KOPT-K1 (cell line): ENCODE data around the gene CYGB.

Experiments
- H3K27ac ChIP-seq: fragments of 200-600 bp; sonication (generic); 2 replicates; pipeline ENCODE4 v1.5.1; 2016; ENCODE audit warnings: antibody characterized with exemption, mild to moderate bottlenecking, low read depth, low read length; ENCODE audit not compliant: poor library complexity, severe bottlenecking
- H3K36me3 ChIP-seq: fragments of 200-600 bp; sonication (generic); 2 replicates; pipeline ENCODE4 v1.5.1; 2017; ENCODE audit warnings: antibody characterized with exemption, mild to moderate bottlenecking, low read length, moderate library complexity; ENCODE audit not compliant: insufficient read depth
- H3K9me3 ChIP-seq: fragments of 200-600 bp; sonication (generic); 2 replicates; pipeline ENCODE4 v1.5.1; 2017; ENCODE audit warnings: antibody characterized with exemption, low read length, mild to moderate bottlenecking; ENCODE audit not compliant: insufficient read depth, poor library complexity, severe bottlenecking

CYGB gene

DNA sequence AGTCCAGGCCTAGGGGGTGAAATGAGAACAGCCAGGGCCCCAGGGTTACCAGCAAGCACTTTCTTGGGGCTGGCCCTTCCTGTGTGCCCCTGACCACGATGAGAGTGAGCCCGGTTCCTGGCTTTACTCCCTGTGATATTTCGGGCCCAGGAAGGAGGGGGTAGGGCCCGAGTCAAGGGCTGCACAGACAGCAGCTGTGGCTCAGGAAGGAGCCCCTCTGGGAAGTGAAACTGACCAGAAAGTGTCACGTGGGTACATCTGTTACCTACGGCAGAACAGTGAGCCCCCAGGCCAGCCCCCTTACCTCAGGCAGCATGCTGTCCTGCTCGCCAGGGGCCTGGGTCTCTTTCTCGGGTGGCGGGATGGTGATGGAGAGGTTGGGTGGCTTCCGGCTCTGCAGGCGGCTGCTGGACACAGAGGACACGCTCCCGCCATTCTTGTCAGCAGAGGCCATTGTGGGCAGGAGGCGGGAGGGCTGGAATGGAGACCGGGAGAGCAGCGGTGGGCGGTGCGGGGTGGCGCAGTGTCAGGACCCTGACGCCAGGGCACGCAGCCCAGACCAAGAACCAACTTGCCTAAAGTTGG lies 56.3 kb downstream of the CYGB start:
- H3K27ac ChIP-seq, result peak overlapping the region; percentile 58
- H3K9me3 ChIP-seq, result no peaks in the 10 kb centered on the region
- H3K36me3 ChIP-seq, result no peaks in the 10 kb centered on the region

DNA sequence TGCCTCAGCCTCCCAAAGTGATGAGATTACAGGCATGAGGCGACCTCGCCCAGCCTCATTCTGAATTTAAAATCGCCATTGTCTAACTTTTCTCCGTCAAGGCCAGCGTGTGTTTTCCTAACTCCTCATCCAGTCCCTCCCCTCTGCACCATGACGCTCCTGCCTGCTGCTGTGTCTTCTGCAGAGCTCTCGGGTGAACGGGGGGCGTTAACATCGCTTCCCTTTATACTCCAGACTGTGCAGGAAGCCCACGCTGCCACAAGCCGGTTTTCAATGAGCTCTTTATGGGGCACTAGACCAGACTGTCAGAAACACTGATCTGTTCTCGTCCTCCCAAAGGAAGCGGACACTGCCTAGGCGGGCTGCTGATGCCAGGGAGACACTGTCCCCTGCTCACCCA lies 56.9 kb downstream of the CYGB start:
- Histone ChIP-seq H3K9me3 (no peaks in the 10 kb centered on the region), H3K27ac (peak overlapping the region; percentile 58), H3K36me3 (no peaks in the 10 kb centered on the region)

DNA sequence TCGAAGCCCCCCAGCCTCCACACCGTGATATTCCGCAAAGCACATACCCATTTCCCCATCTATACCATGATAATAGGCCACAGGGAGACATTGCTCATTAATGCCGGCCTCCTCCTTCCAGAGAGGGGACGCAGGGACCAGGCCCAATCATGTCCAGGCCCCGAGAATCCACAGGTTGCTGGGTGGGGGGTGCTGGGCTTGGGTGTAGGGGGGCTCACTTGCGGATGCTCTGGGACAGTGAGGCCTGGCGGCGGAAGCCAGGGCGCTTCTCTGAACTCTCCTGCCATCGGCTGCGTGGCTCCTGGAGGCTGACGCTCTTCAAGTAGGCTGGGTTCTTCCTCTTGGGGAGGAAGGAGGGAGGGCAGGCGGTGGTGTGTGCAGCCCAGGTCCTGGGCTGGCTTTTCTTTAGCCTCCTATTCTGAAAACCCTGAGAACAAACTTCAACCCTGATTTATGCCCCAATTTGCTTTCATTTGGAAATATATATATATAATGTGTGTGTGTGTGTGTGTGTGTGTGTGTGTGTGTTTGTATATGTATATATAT lies 57.9 kb downstream of the CYGB start:
- Histone ChIP-seq H3K9me3 (no peaks in the 10 kb centered on the region), H3K27ac (no peak overlapping the region), H3K36me3 (no peaks in the 10 kb centered on the region)

DNA sequence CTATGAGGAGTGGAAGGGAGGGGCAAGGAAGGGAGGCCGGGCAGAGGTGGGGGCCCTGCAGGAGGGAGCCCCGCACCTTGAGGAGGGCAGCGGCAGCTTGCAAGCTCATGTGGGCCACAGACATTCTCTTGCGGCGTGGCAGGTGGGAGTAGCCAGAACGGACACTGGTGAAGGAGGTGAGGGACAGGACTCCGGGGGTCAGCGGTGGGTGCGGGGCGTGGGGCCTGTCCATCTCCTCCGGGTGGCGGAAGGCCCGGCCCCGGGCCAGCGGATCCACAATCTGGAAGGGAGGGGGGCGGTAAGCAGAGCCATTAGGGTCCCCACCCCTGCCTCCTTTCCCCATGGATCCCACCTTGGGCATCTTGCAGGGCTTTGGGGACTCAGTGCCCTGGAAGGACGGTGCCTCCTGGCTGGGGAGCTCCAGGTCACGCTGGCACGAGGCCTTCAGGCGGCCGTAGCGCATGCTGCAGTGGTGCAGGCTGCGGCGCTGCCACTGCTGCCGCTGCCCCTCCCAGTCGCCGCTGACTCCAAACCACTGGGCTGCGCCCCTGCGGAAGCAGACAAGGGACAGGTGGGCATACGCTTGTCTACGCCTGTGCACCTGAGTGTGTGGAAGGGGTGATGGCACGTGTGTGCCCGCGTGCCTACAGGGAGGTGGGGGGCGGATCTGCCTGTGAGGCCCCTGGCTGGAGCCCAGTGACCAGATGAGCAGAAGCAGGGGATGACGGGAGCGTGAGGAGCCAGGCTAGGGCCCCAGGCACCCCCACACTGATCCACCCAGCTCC lies 58.6 kb downstream of the CYGB start:
- Histone ChIP-seq H3K27ac (no peak overlapping the region), H3K9me3 (no peaks in the 10 kb centered on the region), H3K36me3 (no peaks in the 10 kb centered on the region)

DNA sequence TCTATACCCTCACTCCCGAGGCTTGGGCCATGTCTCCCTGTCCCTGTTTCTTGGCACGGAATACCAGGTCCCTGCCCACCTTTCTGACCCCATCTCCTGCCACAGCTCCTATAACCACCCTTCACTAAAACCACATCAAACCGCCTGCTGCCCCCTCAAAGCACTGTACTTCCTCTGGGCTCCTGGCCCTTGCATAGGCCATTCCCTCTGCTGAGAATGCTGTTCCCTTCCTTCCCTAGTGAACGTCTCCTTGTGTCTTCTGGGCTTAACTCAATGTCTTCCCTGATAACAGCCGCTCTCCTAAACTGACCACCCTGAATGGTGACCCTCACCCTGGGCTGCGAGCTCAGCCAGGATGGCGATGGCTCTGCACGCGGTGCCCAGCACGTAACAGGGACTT lies 59.4 kb downstream of the CYGB start:
- Histone ChIP-seq H3K9me3 (no peaks in the 10 kb centered on the region), H3K27ac (no peak overlapping the region)

DNA sequence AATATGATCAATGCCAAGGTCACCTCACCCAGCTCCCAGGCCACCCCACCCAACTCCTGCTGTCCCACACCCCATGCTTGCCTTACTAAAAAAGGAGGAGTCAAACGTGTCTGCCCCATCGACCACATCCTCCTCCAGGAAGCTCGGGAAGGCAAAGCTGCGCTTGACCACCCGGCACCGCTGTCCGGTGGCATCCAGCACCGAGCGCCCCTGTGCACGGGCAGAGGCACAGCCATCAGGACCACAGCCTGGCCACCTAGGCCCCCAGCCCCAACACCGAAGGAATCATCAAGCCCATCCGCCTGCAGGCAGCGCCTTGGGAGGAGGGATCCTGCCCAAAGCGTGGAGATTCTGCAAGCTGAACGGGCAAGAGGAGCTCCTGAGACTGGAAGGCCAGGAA lies 59.9 kb downstream of the CYGB start:
- H3K36me3 ChIP-seq, result no peaks in the 10 kb centered on the region
- no peak overlapping the region for H3K27ac ChIP-seq
- H3K9me3 ChIP-seq, result no peaks in the 10 kb centered on the region

More for the DNA sequence above, 59.4 kb downstream of the CYGB start:
- no peaks in the 10 kb centered on the region for H3K36me3 ChIP-seq
